Ascending aorta (tissue), 2 donors: Measurements from ENCODE around the gene S100A12. TPM values are rescaled to one million over a fixed set of nuclear protein-coding genes. Genes with fewer than 3 reads are reported as not detected.

Source experiments
- DNase-seq, 2 donors: peaks; one replicate each; pipeline ENCODE4 v3.0.0-alpha.2; 2019; ENCODE audit warnings: low spot score in 2 of 2
- H3K27ac ChIP-seq, 2 donors: fragments of 200-600 bp; sonication (generic); one replicate each; pipeline ENCODE4 v1.5.1; 2016 to 2017; ENCODE audit warnings: mild to moderate bottlenecking in 1 of 2
- H3K27me3 ChIP-seq: fragments of 200-600 bp; sonication (generic); one replicate; pipeline ENCODE4 v1.5.1; 2017
- H3K36me3 ChIP-seq, 2 donors: fragments of 200-600 bp; sonication (generic); one replicate each; pipeline ENCODE4 v1.5.1; 2016
- H3K4me1 ChIP-seq, 2 donors: fragments of 200-600 bp; sonication (generic); one replicate each; pipeline ENCODE4 v1.5.1; 2016 to 2017; ENCODE audit warnings: mild to moderate bottlenecking in 1 of 2
- H3K4me3 ChIP-seq, 2 donors: fragments of 200-600 bp; sonication (generic); one replicate each; pipeline ENCODE4 v1.5.1; 2016 to 2017; ENCODE audit warnings: mild to moderate bottlenecking in 1 of 2
- H3K9me3 ChIP-seq, 2 donors: fragments of 200-600 bp; sonication (generic); one replicate each; pipeline ENCODE4 v1.5.1; 2016
- CTCF ChIP-seq, 3 experiments: fragments of 200-600 bp in 2 of 3; fragments of 450-650 bp in 1 of 3; sonication (generic) in 2 of 3; IDR thresholded peaks; one replicate each; pipeline ENCODE4 v1.5.1; 2016 to 2019; ENCODE audit warnings: antibody characterized with exemption in 3 of 3, mild to moderate bottlenecking in 1 of 3, moderate library complexity in 1 of 3
- intact Hi-C: fragments of 100-400 bp; cut with DNase I; formaldehyde crosslinking; loops from one replicate; pipeline ENCODE4 v1.15.1; 2023
- total RNA-seq: library from RNA; depleted of rRNA; stranded (reverse); fragments of >200 nt; gene quantifications from one replicate; pipeline ENCODE4 v1.1.0, GENCODE V29; 2016

The S100A12 gene
- total RNA-seq, 1 donor from 2014 or later = not detected

GRCh38 chr1:153397924-153398651, 22.7 kb upstream of the S100A12 start:
- intact Hi-C loops = no loop called here
- H3K4me1 ChIP-seq = no peaks in the 10 kb centered on the region

GRCh38 chr1:153397051-153397923, 21.9 kb upstream of the S100A12 start:
- Histone ChIP-seq H3K4me1 (no peaks in the 10 kb centered on the region), H3K27ac (no peak overlapping the region), H3K4me3 (no peak overlapping the region), H3K36me3 (no peaks in the 10 kb centered on the region), H3K27me3 (no peaks in the 10 kb centered on the region), H3K9me3 (no peaks in the 10 kb centered on the region)
- intact Hi-C loops = no loop called here
- DNase-seq = no peak
- no peak for TF ChIP-seq CTCF (IDR thresholded peaks at IDR 0.05)

More at GRCh38 chr1:153397924-153398651, 22.7 kb upstream of the S100A12 start:
- no peaks in the 10 kb centered on the region for H3K36me3 ChIP-seq
- H3K9me3 ChIP-seq = no peaks in the 10 kb centered on the region
- H3K27ac ChIP-seq = no peak overlapping the region
- no peak for TF ChIP-seq CTCF (IDR thresholded peaks at IDR 0.05)
- no peak for DNase-seq
- H3K27me3 ChIP-seq = no peaks in the 10 kb centered on the region
- H3K4me3 ChIP-seq = no peak overlapping the region

GRCh38 chr1:153396461-153396860, 21.0 kb upstream of the S100A12 start:
- TF ChIP-seq CTCF (IDR thresholded peaks at IDR 0.05) = no peak
- Histone ChIP-seq H3K27ac (no peak overlapping the region), H3K27me3 (no peaks in the 10 kb centered on the region), H3K9me3 (no peaks in the 10 kb centered on the region), H3K36me3 (no peaks in the 10 kb centered on the region), H3K4me1 (no peaks in the 10 kb centered on the region), H3K4me3 (no peak overlapping the region)
- DNase-seq = no peak
- intact Hi-C loops = no loop called here

GRCh38 chr1:153395776-153396175, 20.4 kb upstream of the S100A12 start:
- H3K4me3 ChIP-seq = no peak overlapping the region
- H3K27me3 ChIP-seq = no peaks in the 10 kb centered on the region
- no peak overlapping the region for H3K27ac ChIP-seq
- no peaks in the 10 kb centered on the region for H3K4me1 ChIP-seq
- DNase-seq = no peak
- H3K36me3 ChIP-seq = no peaks in the 10 kb centered on the region
- no peaks in the 10 kb centered on the region for H3K9me3 ChIP-seq
- no peak for TF ChIP-seq CTCF (IDR thresholded peaks at IDR 0.05)
- intact Hi-C loops = no loop called here

GRCh38 chr1:153395136-153395685, 19.8 kb upstream of the S100A12 start:
- no peak overlapping the region for H3K4me3 ChIP-seq
- intact Hi-C loops = no loop called here
- no peaks in the 10 kb centered on the region for H3K27me3 ChIP-seq
- no peak for TF ChIP-seq CTCF (IDR thresholded peaks at IDR 0.05)
- H3K36me3 ChIP-seq = no peaks in the 10 kb centered on the region
- no peaks in the 10 kb centered on the region for H3K4me1 ChIP-seq
- DNase-seq = no peak
- no peaks in the 10 kb centered on the region for H3K9me3 ChIP-seq
- no peak overlapping the region for H3K27ac ChIP-seq
